ENCODE measurements around the gene CCDC13. TPM values are rescaled to one million over a fixed set of nuclear protein-coding genes. Genes with fewer than 3 reads are reported as not detected.

CCDC13 gene
- total RNA-seq, 1 donor from 2014 or later, result 0.40 TPM

- TF ChIP-seq CTCF (IDR thresholded peaks at IDR 0.05), result no peak
- Mint-ChIP-seq H3K9me3 (ENCODE audit: low read depth) (no peaks in the 10 kb centered on the region), H3K27me3 (ENCODE audit: low read depth) (no peaks in the 10 kb centered on the region)
These were observed 21.4 kb downstream of the CCDC13 start for GRCh38 chr3:42751609-42752008.

GRCh38 chr3:42750834-42751233, 22.2 kb downstream of the CCDC13 start:
- no peak for TF ChIP-seq CTCF (IDR thresholded peaks at IDR 0.05)
- H3K4me1 Mint-ChIP-seq (ENCODE audit: low read depth), result peaks cover 10% of the 10 kb centered on the region

More at GRCh38 chr3:42751609-42752008, 21.4 kb downstream of the CCDC13 start:
- Mint-ChIP-seq H3K4me3 (ENCODE audit: unreplicated experiment) (no peak overlapping the region), H3K4me1 (ENCODE audit: low read depth) (peaks cover 6% of the 10 kb centered on the region), H3K27ac (ENCODE audit: unreplicated experiment) (no peak overlapping the region), H3K36me3 (ENCODE audit: low read depth) (peaks cover 2% of the 10 kb centered on the region)
- no peak for DNase-seq (ENCODE audit: low spot score)

DNA sequence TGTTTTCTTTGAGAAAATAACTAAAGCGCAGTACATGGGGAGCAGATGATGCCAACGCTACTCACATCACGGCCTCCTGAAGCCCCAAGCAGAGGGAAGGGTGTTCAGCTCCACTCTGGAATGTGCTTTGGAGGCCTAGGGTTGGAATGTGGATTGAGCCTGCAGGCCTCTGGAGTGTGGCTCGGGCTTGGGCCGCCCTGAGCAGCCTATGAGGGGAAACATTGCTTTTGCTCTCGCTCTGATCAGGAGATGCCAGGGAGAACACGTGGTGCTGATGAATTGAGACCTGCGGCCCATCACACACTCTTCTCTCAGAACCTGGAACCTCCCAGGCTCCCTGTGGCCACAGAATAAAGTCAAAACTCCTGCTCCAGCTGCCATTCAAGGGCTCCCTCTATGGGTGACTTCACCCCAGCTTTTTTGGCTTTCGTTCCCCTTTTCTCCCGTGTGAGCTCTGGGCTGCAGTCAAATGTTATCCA, 23.3 kb downstream of the CCDC13 start:
- no peak overlapping the region for H3K27ac Mint-ChIP-seq (ENCODE audit: unreplicated experiment)
- H3K27me3 Mint-ChIP-seq (ENCODE audit: low read depth), result no peaks in the 10 kb centered on the region
- H3K9me3 Mint-ChIP-seq (ENCODE audit: low read depth), result no peaks in the 10 kb centered on the region
- peaks cover 10% of the 10 kb centered on the region for H3K4me1 Mint-ChIP-seq (ENCODE audit: low read depth)
- TF ChIP-seq CTCF (IDR thresholded peaks at IDR 0.05), result peak; percentile 73
- H3K4me3 Mint-ChIP-seq (ENCODE audit: unreplicated experiment), result no peak overlapping the region
- no peak for DNase-seq (ENCODE audit: low spot score)
- H3K36me3 Mint-ChIP-seq (ENCODE audit: low read depth), result peaks cover 2% of the 10 kb centered on the region

More at GRCh38 chr3:42750834-42751233, 22.2 kb downstream of the CCDC13 start:
- H3K36me3 Mint-ChIP-seq (ENCODE audit: low read depth), result peaks cover 2% of the 10 kb centered on the region
- H3K27ac Mint-ChIP-seq (ENCODE audit: unreplicated experiment), result no peak overlapping the region
- no peak overlapping the region for H3K4me3 Mint-ChIP-seq (ENCODE audit: unreplicated experiment)
- no peak for DNase-seq (ENCODE audit: low spot score)
- no peaks in the 10 kb centered on the region for H3K9me3 Mint-ChIP-seq (ENCODE audit: low read depth)
- H3K27me3 Mint-ChIP-seq (ENCODE audit: low read depth), result no peaks in the 10 kb centered on the region

DNA sequence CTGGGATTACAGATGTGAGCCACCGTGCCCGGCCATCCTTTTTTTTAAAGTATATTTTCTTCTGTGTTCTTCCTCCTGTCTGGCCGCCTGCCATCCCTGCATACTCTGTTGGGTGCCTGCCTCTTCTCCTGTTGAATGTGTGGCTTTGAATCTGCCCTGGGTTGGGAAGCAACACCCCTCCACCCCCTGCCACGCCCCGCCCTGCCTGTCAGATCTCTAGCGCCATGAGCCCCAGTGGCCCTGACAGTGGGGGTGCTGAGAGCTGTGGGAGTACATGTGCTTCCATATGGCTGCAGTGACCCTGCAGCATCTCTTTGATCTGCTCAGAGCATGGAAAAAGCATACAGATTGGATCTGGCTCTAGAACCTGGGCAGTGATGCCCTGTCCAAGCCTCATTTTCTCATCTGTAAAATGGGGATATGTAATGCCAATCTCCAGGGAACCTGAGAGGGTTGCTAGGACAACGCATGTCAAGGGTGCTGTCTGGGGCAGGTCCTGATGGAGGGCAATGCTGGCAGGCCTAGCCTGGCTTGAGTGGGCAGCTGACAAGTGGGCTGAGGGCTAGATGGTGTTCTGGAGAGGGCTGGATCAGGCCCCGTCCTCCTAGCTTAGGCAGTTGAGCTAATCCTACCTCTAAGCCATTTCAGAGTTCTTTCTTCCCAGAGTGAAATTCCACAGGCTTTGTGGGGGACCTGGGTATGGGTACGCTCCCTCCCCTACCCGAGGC, 23.9 kb downstream of the CCDC13 start:
- no peak overlapping the region for H3K4me3 Mint-ChIP-seq (ENCODE audit: unreplicated experiment)
- no peak overlapping the region for H3K27ac Mint-ChIP-seq (ENCODE audit: unreplicated experiment)
- TF ChIP-seq CTCF (IDR thresholded peaks at IDR 0.05), result no peak
- no peaks in the 10 kb centered on the region for H3K9me3 Mint-ChIP-seq (ENCODE audit: low read depth)
- H3K36me3 Mint-ChIP-seq (ENCODE audit: low read depth), result peaks cover 2% of the 10 kb centered on the region
- no peaks in the 10 kb centered on the region for H3K27me3 Mint-ChIP-seq (ENCODE audit: low read depth)
- DNase-seq (ENCODE audit: low spot score), result no peak
- H3K4me1 Mint-ChIP-seq (ENCODE audit: low read depth), result peaks cover 10% of the 10 kb centered on the region

GRCh38 chr3:42747581-42747980, 25.5 kb downstream of the CCDC13 start:
- no peak overlapping the region for H3K4me3 Mint-ChIP-seq (ENCODE audit: unreplicated experiment)
- H3K9me3 Mint-ChIP-seq (ENCODE audit: low read depth), result no peaks in the 10 kb centered on the region
- peaks cover 10% of the 10 kb centered on the region for H3K4me1 Mint-ChIP-seq (ENCODE audit: low read depth)
- H3K27me3 Mint-ChIP-seq (ENCODE audit: low read depth), result no peaks in the 10 kb centered on the region
- H3K27ac Mint-ChIP-seq (ENCODE audit: unreplicated experiment), result no peak overlapping the region
- DNase-seq (ENCODE audit: low spot score), result no peak
- TF ChIP-seq CTCF (IDR thresholded peaks at IDR 0.05), result no peak
- H3K36me3 Mint-ChIP-seq (ENCODE audit: low read depth), result no peaks in the 10 kb centered on the region
